Fibroblast of villous mesenchyme (primary cell): ENCODE measurements around the gene MTRF1. TPM values are rescaled to one million over a fixed set of nuclear protein-coding genes. Genes with fewer than 3 reads are reported as not detected.
A peak's percentile ranks its signal among the peaks of the same experiment; 100 is the strongest.
"Not testable (repeated sequence)": the region's sequence is repeated elsewhere in the genome, so short reads cannot be mapped to it uniquely, and the experiment has no call there.

Experiments used
- DNase-seq: peaks from one replicate; pipeline ENCODE4 v3.0.0-alpha.2; 2010; ENCODE audit warnings: low read depth
- H3K4me3 ChIP-seq: 2 replicates; pipeline ENCODE4 v1.5.1; 2011; ENCODE audit warnings: low read depth, mild to moderate bottlenecking, low read length
- CTCF ChIP-seq: IDR thresholded peaks from 2 replicates; pipeline ENCODE4 v1.5.1; 2012; ENCODE audit warnings: low read depth, mild to moderate bottlenecking, low read length; ENCODE audit not compliant: insufficient read depth
- total RNA-seq: library from RNA; depleted of rRNA; stranded (reverse); fragments of >200 nt; gene quantifications from 2 replicates; pipeline ENCODE4 v1.2.3, GENCODE V29; 2012

MTRF1 gene
- total RNA-seq, 1 donor: 16.4 TPM

- DNase-seq: no peak
- TF ChIP-seq CTCF: no peak
- no peak overlapping the region for H3K4me3 ChIP-seq
Observed at GRCh38 chr13:41294914-41295313, 31.5 kb upstream of the MTRF1 start.

- DNase-seq: no peak
- no peak for TF ChIP-seq CTCF
- H3K4me3 ChIP-seq: no peak overlapping the region
Observed at GRCh38 chr13:41293272-41293671, 29.9 kb upstream of the MTRF1 start.

GRCh38 chr13:41291246-41291645, 27.9 kb upstream of the MTRF1 start:
- no peak for TF ChIP-seq CTCF
- no peak for DNase-seq
- H3K4me3 ChIP-seq: no peak overlapping the region

GRCh38 chr13:41289463-41289881, 26.1 kb upstream of the MTRF1 start:
- no peak for DNase-seq
- no peak overlapping the region for H3K4me3 ChIP-seq
- no peak for TF ChIP-seq CTCF

GRCh38 chr13:41286370-41286769, 23.0 kb upstream of the MTRF1 start:
- no peak for DNase-seq
- H3K4me3 ChIP-seq: no peak overlapping the region
- TF ChIP-seq CTCF: no peak

- DNase-seq: peak; percentile 61
- no peak overlapping the region for H3K4me3 ChIP-seq
- no peak for TF ChIP-seq CTCF
Observed at GRCh38 chr13:41284512-41285288, 21.3 kb upstream of the MTRF1 start.

GRCh38 chr13:41282129-41282571, 18.8 kb upstream of the MTRF1 start:
- H3K4me3 ChIP-seq: no peak overlapping the region
- TF ChIP-seq CTCF: no peak
- no peak for DNase-seq

- DNase-seq, H3K4me3 ChIP-seq: not testable (repeated sequence)
Observed at GRCh38 chr13:41279156-41279555, 15.8 kb upstream of the MTRF1 start.
